HL-60 (cell line): Measurements from ENCODE around the gene FBXO17.

ENCODE experiments used
- DNase-seq, 2 experiments: peaks; one replicate each; pipeline ENCODE4 v3.0.0-alpha.2; 2010 to 2020; ENCODE audit warnings: low read depth in 1 of 2, low spot score in 1 of 2
- H3K27ac ChIP-seq: fragments of 250-450 bp; sonication (Bioruptor Pico); replicated peaks from 2 replicates; pipeline ENCODE4 v1.5.1; 2020; ENCODE audit warnings: mild to moderate bottlenecking, moderate library complexity
- H3K27me3 ChIP-seq: fragments of 250-450 bp; sonication (Bioruptor Pico); 2 replicates; pipeline ENCODE4 v1.5.1; 2021; ENCODE audit warnings: mild to moderate bottlenecking, moderate library complexity; ENCODE audit not compliant: insufficient read depth, poor library complexity, severe bottlenecking
- H3K4me3 ChIP-seq: replicated peaks from 2 replicates; pipeline ENCODE4 v1.5.1; 2011; ENCODE audit warnings: mild to moderate bottlenecking, control low read depth, low read length; ENCODE audit not compliant: insufficient read depth
- CTCF ChIP-seq: IDR thresholded peaks from one replicate; pipeline ENCODE4 v1.5.1; 2011; ENCODE audit warnings: low read length, control low read depth, inconsistent platforms; ENCODE audit not compliant: insufficient read depth
- GABPA ChIP-seq: IDR thresholded peaks from 2 replicates; pipeline ENCODE4 v1.6.1; 2012; ENCODE audit warnings: low read depth
- POLR2AphosphoS5 ChIP-seq: IDR thresholded peaks from 2 replicates; pipeline ENCODE4 v1.6.1; 2012; ENCODE audit warnings: low read depth
- REST ChIP-seq: IDR thresholded peaks from 2 replicates; pipeline ENCODE4 v1.6.1; 2012; ENCODE audit warnings: low read depth; ENCODE audit not compliant: insufficient replicate concordance
- SPI1 ChIP-seq: IDR thresholded peaks from 2 replicates; pipeline ENCODE4 v1.6.1; 2012; ENCODE audit warnings: low read depth, mild to moderate bottlenecking, borderline replicate concordance

Gene FBXO17

GRCh38 chr19:38924388-38924787 is 51.2 kb downstream of the FBXO17 start:
- Histone ChIP-seq H3K27ac (no peak overlapping the region), H3K27me3 (no peaks in the 10 kb centered on the region), H3K4me3 (no peak overlapping the region)
- TF ChIP-seq POLR2AphosphoS5 (no peak), GABPA (no peak), REST (no peak), SPI1 (no peak), CTCF (no peak)
- DNase-seq: no peak

- no peak overlapping the region for H3K27ac ChIP-seq
- no peak overlapping the region for H3K4me3 ChIP-seq
- no peaks in the 10 kb centered on the region for H3K27me3 ChIP-seq
- DNase-seq: no peak
- no peak for TF ChIP-seq GABPA
- no peak for TF ChIP-seq SPI1
Observed at GRCh38 chr19:38922482-38922881, 53.1 kb downstream of the FBXO17 start.

GRCh38 chr19:38921420-38922274 is 53.9 kb downstream of the FBXO17 start:
- no peak overlapping the region for H3K4me3 ChIP-seq
- H3K27me3 ChIP-seq: no peaks in the 10 kb centered on the region
- DNase-seq: no peak
- no peak; the same call in 1 of the 2 replicates for TF ChIP-seq POLR2AphosphoS5
- TF ChIP-seq REST: no peak
- no peak for TF ChIP-seq SPI1
- no peak for TF ChIP-seq GABPA
- no peak for TF ChIP-seq CTCF
- no peak overlapping the region for H3K27ac ChIP-seq

GRCh38 chr19:38920602-38921419 is 54.7 kb downstream of the FBXO17 start:
- no peak overlapping the region for H3K27ac ChIP-seq
- no peaks in the 10 kb centered on the region for H3K27me3 ChIP-seq
- no peak for TF ChIP-seq POLR2AphosphoS5
- TF ChIP-seq REST: no peak
- TF ChIP-seq SPI1: no peak
- TF ChIP-seq CTCF: no peak
- no peak for TF ChIP-seq GABPA
- H3K4me3 ChIP-seq: no peak overlapping the region
- no peak for DNase-seq
